SU-DHL-6 (cell line): ENCODE results near the gene GANAB.

Experiments
- CTCF ChIP-seq: fragments of 200-600 bp; sonication (generic); IDR thresholded peaks from one replicate; pipeline ENCODE4 v1.5.1; 2017; ENCODE audit warnings: antibody characterized with exemption, mild to moderate bottlenecking, low read length, moderate library complexity; ENCODE audit not compliant: insufficient read depth, poor library complexity, severe bottlenecking
- EZH2phosphoT487 ChIP-seq: fragments of 200-600 bp; sonication (generic), shearing (Covaris generic); conservative IDR thresholded peaks from 2 replicates; pipeline ENCODE4 v1.6.1; 2018; ENCODE audit warnings: mild to moderate bottlenecking, antibody characterized with exemption, low read length, moderate library complexity, mixed read lengths

GRCh38 chr11:62652161-62653006, 6.0 kb upstream of the GANAB start:
- TF ChIP-seq CTCF = no peak
- TF ChIP-seq EZH2phosphoT487 = no peak
